Tibial nerve (tissue), 3 donors: ENCODE data around the gene TAX1BP1.

Experiments used
- POLR2A ChIP-seq, 2 donors: fragments of 450-650 bp; IDR thresholded peaks; one replicate each; pipeline ENCODE4 v1.6.1; 2017; ENCODE audit warnings: antibody characterized with exemption in 2 of 2, mild to moderate bottlenecking in 2 of 2, moderate library complexity in 2 of 2
- TF ChIP-seq, protein P1 (sequence below), 5 experiments: fragments of 200-600 bp in 3 of 5; fragments of 450-650 bp in 2 of 5; sonication (generic) in 3 of 5; IDR thresholded peaks; one replicate each; pipeline ENCODE4 v1.5.1; 2016 to 2019; ENCODE audit warnings: antibody characterized with exemption in 5 of 5, mild to moderate bottlenecking in 3 of 5, moderate library complexity in 2 of 5

- TF ChIP-seq, protein P1, sequence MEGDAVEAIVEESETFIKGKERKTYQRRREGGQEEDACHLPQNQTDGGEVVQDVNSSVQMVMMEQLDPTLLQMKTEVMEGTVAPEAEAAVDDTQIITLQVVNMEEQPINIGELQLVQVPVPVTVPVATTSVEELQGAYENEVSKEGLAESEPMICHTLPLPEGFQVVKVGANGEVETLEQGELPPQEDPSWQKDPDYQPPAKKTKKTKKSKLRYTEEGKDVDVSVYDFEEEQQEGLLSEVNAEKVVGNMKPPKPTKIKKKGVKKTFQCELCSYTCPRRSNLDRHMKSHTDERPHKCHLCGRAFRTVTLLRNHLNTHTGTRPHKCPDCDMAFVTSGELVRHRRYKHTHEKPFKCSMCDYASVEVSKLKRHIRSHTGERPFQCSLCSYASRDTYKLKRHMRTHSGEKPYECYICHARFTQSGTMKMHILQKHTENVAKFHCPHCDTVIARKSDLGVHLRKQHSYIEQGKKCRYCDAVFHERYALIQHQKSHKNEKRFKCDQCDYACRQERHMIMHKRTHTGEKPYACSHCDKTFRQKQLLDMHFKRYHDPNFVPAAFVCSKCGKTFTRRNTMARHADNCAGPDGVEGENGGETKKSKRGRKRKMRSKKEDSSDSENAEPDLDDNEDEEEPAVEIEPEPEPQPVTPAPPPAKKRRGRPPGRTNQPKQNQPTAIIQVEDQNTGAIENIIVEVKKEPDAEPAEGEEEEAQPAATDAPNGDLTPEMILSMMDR (IDR thresholded peaks at IDR 0.05) = no peak
- TF ChIP-seq POLR2A (IDR thresholded peaks at IDR 0.05) = no peak
These were observed 6.5 kb downstream of the TAX1BP1 start for GRCh38 chr7:27746486-27746885.
